K562 (cell line): ENCODE data around the gene ANAPC2. TPM values are rescaled to one million over a fixed set of nuclear protein-coding genes. Genes with fewer than 3 reads are reported as not detected.

Source experiments
- ATAC-seq: fragments of 200-7000 bp; cut with Tn5 transposase; 3 replicates; pipeline ENCODE4 v1.9.1; 2020; ENCODE audit warnings: moderate library complexity
- BruUV-seq: library from RNA; stranded (reverse); fragments of 400-500 nt; replicated peaks from 2 replicates; lab custom pipeline; 2021; lab: Mats Ljungman, UMichigan
- CTCF ChIA-PET: fragments of 300-600 bp; formaldehyde crosslinking; extraction: SDS; loops from one replicate; lab custom pipeline; 2021; ENCODE audit warnings: low intra/inter-chr PET ratio; lab: Yijun Ruan, JAX
- POLR2A ChIA-PET: fragments of 300-600, 350-650 bp; sonication (Branson Sonifier 250); formaldehyde crosslinking; extraction: SDS; loops from one replicate; lab custom pipeline; 2021; ENCODE audit warnings: antibody characterized with exemption, inconsistent platforms; lab: Yijun Ruan, JAX
- DNase-seq, 4 experiments: peaks; one replicate each; pipeline versions ENCODE4 v3.0.0 to v3.0.0-alpha.2; 2011 to 2018; ENCODE audit warnings: low spot score in 3 of 4, mixed read lengths in 3 of 4; ENCODE audit errors: extremely low read depth in 1 of 4
- FAIRE-seq: peaks from 2 replicates; lab custom pipeline; 2011; peaks lifted over from hg19 to GRCh38; lab: Jason Lieb, UNC
- H2AFZ ChIP-seq: 2 replicates; pipeline ENCODE4 v1.6.0; 2011; ENCODE audit warnings: low read depth, low read length, control low read depth, inconsistent platforms
- H3K27ac ChIP-seq: fragments of 200-600 bp; 3 replicates; pipeline ENCODE4 v1.8.0; 2011; ENCODE audit warnings: low read depth, mild to moderate bottlenecking, control low read depth, inconsistent platforms, low read length, moderate library complexity, mixed read lengths; ENCODE audit errors: extremely low read depth
- H3K27me3 ChIP-seq, 2 experiments: fragments of 300-600 bp in 1 of 2; 2 replicates in 1 of 2; 3 replicates in 1 of 2; pipeline versions ENCODE4 v1.6.0 to v1.8.0; 2011; ENCODE audit warnings: inconsistent platforms in 2 of 2, low read length in 2 of 2, mild to moderate bottlenecking in 1 of 2, mixed read lengths in 1 of 2, moderate library complexity in 1 of 2; ENCODE audit not compliant: control insufficient read depth in 2 of 2, insufficient read depth in 2 of 2
- H3K36me3 ChIP-seq: fragments of 300-600 bp; 3 replicates; pipeline ENCODE4 v1.8.0; 2011; ENCODE audit warnings: mild to moderate bottlenecking, low read length, inconsistent platforms; ENCODE audit not compliant: control insufficient read depth, insufficient read depth
- H3K4me1 ChIP-seq, 2 experiments: fragments of 200-600 bp in 1 of 2; replicated peaks in 1 of 2; 2 replicates in 1 of 2; 3 replicates in 1 of 2; pipeline versions ENCODE4 v1.5.1 to v1.8.0; 2011; ENCODE audit warnings: inconsistent platforms in 2 of 2, low read length in 2 of 2, mild to moderate bottlenecking in 1 of 2, mixed read lengths in 1 of 2, moderate library complexity in 1 of 2; ENCODE audit not compliant: control insufficient read depth in 2 of 2, insufficient read depth in 2 of 2
- H3K4me2 ChIP-seq: 2 replicates; pipeline ENCODE4 v1.6.1; 2011; ENCODE audit warnings: low read length, control low read depth, inconsistent platforms, mixed read lengths; ENCODE audit not compliant: insufficient read depth
- H3K4me3 ChIP-seq: fragments of 200-600 bp; sonication (generic), shearing (Covaris generic); 2 replicates; pipeline ENCODE4 v1.5.1; 2016; ENCODE audit warnings: control low read depth, inconsistent platforms
- H3K79me2 ChIP-seq: fragments of 200-600 bp; 3 replicates; pipeline ENCODE4 v1.8.0; 2011; ENCODE audit warnings: low read length, inconsistent platforms; ENCODE audit not compliant: control insufficient read depth, insufficient read depth
- H3K9ac ChIP-seq, 2 experiments: 2 replicates each; pipeline versions ENCODE4 v1.6.0 to v1.6.1; 2011; ENCODE audit warnings: low read depth in 2 of 2, low read length in 2 of 2, control low read depth in 1 of 2, inconsistent platforms in 1 of 2, mild to moderate bottlenecking in 1 of 2, mixed read lengths in 1 of 2; ENCODE audit not compliant: insufficient read depth in 1 of 2
- H3K9me1 ChIP-seq: one replicate; pipeline ENCODE4 v1.6.0; 2011; ENCODE audit warnings: inconsistent platforms, mild to moderate bottlenecking, low read length, moderate library complexity; ENCODE audit not compliant: control insufficient read depth, insufficient read depth
- H3K9me3 ChIP-seq: replicated peaks from 2 replicates; pipeline ENCODE4 v1.5.1; 2011; ENCODE audit warnings: low read depth, low read length, inconsistent platforms; ENCODE audit not compliant: control insufficient read depth, insufficient read depth
- H4K20me1 ChIP-seq: replicated peaks from 2 replicates; pipeline ENCODE4 v1.6.1; 2011; ENCODE audit warnings: low read length, inconsistent platforms, mixed read lengths; ENCODE audit not compliant: control insufficient read depth, insufficient read depth
- CCNT2 ChIP-seq: IDR thresholded peaks from 2 replicates; pipeline ENCODE4 v1.6.1; 2011; ENCODE audit warnings: borderline replicate concordance, low read depth, mild to moderate bottlenecking, moderate library complexity, mixed read lengths, low read length; ENCODE audit not compliant: insufficient read length; ENCODE audit errors: extremely low read depth
- MXI1 ChIP-seq: IDR thresholded peaks from 2 replicates; pipeline ENCODE4 v1.6.1; 2011; ENCODE audit warnings: low read depth, mild to moderate bottlenecking, improper control_type of control experiment, low read length
- NCOR1 ChIP-seq: fragments of 450-650 bp; IDR thresholded peaks from 2 replicates; pipeline ENCODE4 v1.6.1; 2016; ENCODE audit warnings: mild to moderate bottlenecking, moderate library complexity
- NFIC ChIP-seq: fragments of 450-650 bp; IDR thresholded peaks from 2 replicates; pipeline ENCODE4 v1.6.1; 2017; ENCODE audit warnings: mild to moderate bottlenecking, inconsistent platforms
- SMARCA4 ChIP-seq: fragments of 450-650 bp; IDR thresholded peaks from 2 replicates; pipeline ENCODE4 v1.6.1; 2016
- XRCC5 ChIP-seq: fragments of 200-400 bp; formaldehyde crosslinking; IDR thresholded peaks from 2 replicates; pipeline ENCODE4 v1.6.1; 2017; ENCODE audit warnings: low read depth, mild to moderate bottlenecking, low read length
- ZNF24 ChIP-seq: fragments of 450-650 bp; IDR thresholded peaks from 2 replicates; pipeline ENCODE4 v1.6.1; 2016
- ZNF740 ChIP-seq, 3 experiments: fragments of 200-800 bp in 1 of 3; sonication (Bioruptor generic) in 1 of 3; sonication (generic) in 1 of 3; formaldehyde crosslinking in 1 of 3; IDR thresholded peaks; 2 replicates each; pipeline versions ENCODE4 v1.6.1 to v1.8.0; 2016 to 2022; ENCODE audit warnings: mild to moderate bottlenecking in 2 of 3, missing compliant biosample characterization in 2 of 3, missing genetic modification characterization in 2 of 3, missing genetic modification reagents in 1 of 3
- WGBS: fragments of 100-300 bp; shearing (Covaris generic); methylation state at CpG from one replicate; pipeline ENCODE4 v1.1.6; 2016; ENCODE audit warnings: low coverage, mixed read lengths; ENCODE audit not compliant: insufficient coverage; ENCODE audit errors: missing lambda C conversion rate; 5-methylcytosine and 5-hydroxymethylcytosine counted together
- in situ Hi-C: fragments of 300-500 bp; cut with MboI; formaldehyde crosslinking; loops from 4 replicates; pipeline ENCODE4 v1.15.0; 2018; ENCODE audit warnings: inconsistent platforms, mixed read lengths
- intact Hi-C: fragments of 100-400 bp; cut with micrococcal nuclease; formaldehyde crosslinking; loops from 2 replicates; pipeline ENCODE4 v1.14.2; 2022
- polyA plus RNA-seq, 8 experiments: library from polyadenylated mRNA; depleted of rRNA in 4 of 8; stranded (reverse) in 5 of 8; unstranded in 3 of 8; fragments of >200 nt; fragmentation: Nextera tagmentation in 2 of 8; fragmentation: Illumina TruSeq in 1 of 8; extraction: Ambion mirVana in 2 of 8; extraction: Trizol in 1 of 8; gene quantifications; 2 replicates each; pipeline versions ENCODE4 v1.2.1 to v1.2.3, GENCODE V29; 2011 to 2014; ENCODE audit warnings: inconsistent platforms in 1 of 8, missing spikeins in 1 of 8
- total RNA-seq, 7 experiments: library from RNA; depleted of rRNA in 6 of 7; stranded (reverse); fragments of >200 nt in 6 of 7; fragmentation: Illumina TruSeq in 2 of 7; extraction: Trizol in 2 of 7; gene quantifications; 2 replicates each; pipeline versions ENCODE4 v1.2.1 to v1.2.3, GENCODE V29; 2011 to 2021; ENCODE audit warnings: low replicate concordance in 1 of 7

The ANAPC2 gene
- total and polyA plus RNA-seq, 9 of the 15 experiments (the other 6 are each of a cell fraction or from before 2014, with no cell fraction given), result 0.11 to 56.5 (median 17.1) TPM; not detected in 1

GRCh38 chr9:137205126-137206069 lies 17.0 kb upstream of the ANAPC2 start, which contains the start of the genes NDOR1 and TMEM203 (continued):
- TF ChIP-seq NCOR1 (no peak), CCNT2 (peak; percentile 56), MXI1 (peak; percentile 22; the same call in 1 of the 2 replicates), XRCC5 (peak; percentile 25; the same call in 1 of the 2 replicates), NFIC (peak; percentile 36)

DNA sequence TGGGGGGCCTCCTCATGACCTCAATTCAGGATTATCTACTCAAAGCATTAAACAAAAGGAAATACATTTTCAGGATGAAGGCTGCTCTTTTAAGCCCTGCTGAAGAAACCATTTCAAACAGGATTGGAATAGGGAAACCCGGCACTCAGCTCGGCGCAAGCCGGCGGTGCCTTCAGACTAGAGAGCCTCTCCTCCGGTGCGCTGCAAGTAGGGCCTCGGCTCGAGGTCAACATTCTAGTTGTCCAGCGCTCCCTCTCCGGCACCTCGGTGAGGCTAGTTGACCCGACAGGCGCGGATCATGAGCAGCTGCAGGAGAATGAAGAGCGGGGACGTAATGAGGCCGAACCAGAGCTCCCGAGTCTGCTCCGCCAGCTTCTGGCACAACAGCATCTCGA lies 16.4 kb upstream of the ANAPC2 start:
- Histone ChIP-seq H3K9me1 (peaks cover 3% of the 10 kb centered on the region), H3K4me1 (peaks cover 28 to 64% of the 10 kb centered on the region in 2 experiments), H3K4me2 (peak overlapping the region; percentile 95), H2AFZ (peak overlapping the region; percentile 77; the same call in 1 of the 2 replicates), H3K27me3 (no peaks in the 10 kb centered on the region), H3K4me3 (peak overlapping the region; percentile 99), H3K79me2 (peaks cover 61% of the 10 kb centered on the region), H3K27ac (peak overlapping the region; percentile 88), H3K36me3 (peaks cover 37% of the 10 kb centered on the region; the same call in 2 of the 3 replicates), H3K9ac (peak overlapping the region; percentile 92 to 98), H4K20me1 (no peaks in the 10 kb centered on the region; the same call in 1 of the 2 replicates), H3K9me3 (no peaks in the 10 kb centered on the region)
- 3% methylated on average over 21 of the region's 21 CpGs for WGBS
- ChIA-PET POLR2A (interaction anchor here (0.7 to 5.7 kb wide), 6 partner anchors 8 to 118 kb away, joined by 3 to 56 read pairs (median 4); partner anchors contain the start of genes ANAPC2, MAN1B1 and SSNA1), CTCF (no interaction called here)
- DNase-seq (no peak), ATAC-seq (no peak), FAIRE-seq (no peak)
- intact Hi-C loops, result no loop called here
- BruUV-seq, result no TSS peak
- TF ChIP-seq SMARCA4, result no peak
- TF ChIP-seq ZNF24, result no peak
- 0 out of 2 replicates have a peak, but pooled peaks have one; percentile 33 for TF ChIP-seq ZNF740 (CRISPR knock-in tag; IDR thresholded peaks at IDR 0.05)
- no peak for TF ChIP-seq ZNF740 (tag; IDR thresholded peaks at IDR 0.05)
- in situ Hi-C loops, result no loop called here
